H9 (cell line): Measurements from ENCODE around the gene SORCS2. TPM values are rescaled to one million over a fixed set of nuclear protein-coding genes. Genes with fewer than 3 reads are reported as not detected.

Source experiments
- DNase-seq: peaks from one replicate; pipeline ENCODE4 v3.0.0-alpha.2; 2017
- H2AFZ ChIP-seq: one replicate; pipeline ENCODE4 v1.6.1; 2013; ENCODE audit warnings: mild to moderate bottlenecking, low read length, control low read depth, moderate library complexity
- H2AK5ac ChIP-seq: 2 replicates; pipeline ENCODE4 v1.6.1; 2013; ENCODE audit warnings: low read length, control low read depth, mixed read lengths; ENCODE audit not compliant: insufficient read length
- H2BK120ac ChIP-seq: one replicate; pipeline ENCODE4 v1.6.1; 2013; ENCODE audit warnings: low read depth, mild to moderate bottlenecking, low read length, control low read depth, inconsistent platforms; ENCODE audit not compliant: poor library complexity, severe bottlenecking
- H2BK12ac ChIP-seq: 2 replicates; pipeline ENCODE4 v1.6.1; 2013; ENCODE audit warnings: low read length, control low read depth, mixed read lengths, low read depth; ENCODE audit not compliant: insufficient read length
- H2BK15ac ChIP-seq: 2 replicates; pipeline ENCODE4 v1.6.1; 2013; ENCODE audit warnings: low read depth, low read length, control low read depth
- H2BK20ac ChIP-seq: one replicate; pipeline ENCODE4 v1.6.1; 2013; ENCODE audit warnings: low read depth, mild to moderate bottlenecking, low read length, control low read depth, inconsistent platforms; ENCODE audit not compliant: poor library complexity, severe bottlenecking
- H2BK5ac ChIP-seq: 2 replicates; pipeline ENCODE4 v1.6.1; 2013; ENCODE audit warnings: low read length, control low read depth, mixed read lengths; ENCODE audit not compliant: insufficient read length
- H3K14ac ChIP-seq: 2 replicates; pipeline ENCODE4 v1.6.1; 2013; ENCODE audit warnings: low read length, control low read depth; ENCODE audit not compliant: insufficient read depth
- H3K18ac ChIP-seq: 2 replicates; pipeline ENCODE4 v1.6.1; 2013; ENCODE audit warnings: low read depth, mild to moderate bottlenecking, mixed read lengths, low read length, control low read depth; ENCODE audit not compliant: insufficient read length
- H3K23ac ChIP-seq: 2 replicates; pipeline ENCODE4 v1.6.1; 2013; ENCODE audit warnings: low read length, control low read depth, mixed read lengths, low read depth; ENCODE audit not compliant: insufficient read length
- H3K23me2 ChIP-seq: 2 replicates; pipeline ENCODE4 v1.6.1; 2013; ENCODE audit warnings: low read depth, mild to moderate bottlenecking, mixed read lengths, low read length, control low read depth; ENCODE audit not compliant: insufficient read length, poor library complexity, severe bottlenecking
- H3K27ac ChIP-seq: 2 replicates; pipeline ENCODE4 v1.5.1; 2013; ENCODE audit warnings: low read length, control low read depth, mixed read lengths, low read depth; ENCODE audit not compliant: insufficient read length
- H3K27me3 ChIP-seq: 2 replicates; pipeline ENCODE4 v1.6.1; 2013; ENCODE audit warnings: low read length, control low read depth, inconsistent platforms; ENCODE audit not compliant: insufficient read depth
- H3K4ac ChIP-seq: 2 replicates; pipeline ENCODE4 v1.6.1; 2013; ENCODE audit warnings: low read depth, mild to moderate bottlenecking, control low read depth, inconsistent platforms, low read length, moderate library complexity
- H3K4me1 ChIP-seq: 2 replicates; pipeline ENCODE4 v1.6.1; 2013; ENCODE audit warnings: low read length, control low read depth, inconsistent platforms; ENCODE audit not compliant: insufficient read depth
- H3K4me2 ChIP-seq: 2 replicates; pipeline ENCODE4 v1.6.1; 2013; ENCODE audit warnings: low read length, control low read depth, mixed read lengths; ENCODE audit not compliant: insufficient read length, insufficient read depth
- H3K56ac ChIP-seq: 2 replicates; pipeline ENCODE4 v1.6.1; 2013; ENCODE audit warnings: low read depth, mild to moderate bottlenecking, mixed read lengths, low read length, control low read depth; ENCODE audit not compliant: insufficient read length
- H3K79me1 ChIP-seq: 2 replicates; pipeline ENCODE4 v1.6.1; 2013; ENCODE audit warnings: low read depth, mild to moderate bottlenecking, moderate library complexity, low read length, control low read depth, inconsistent platforms; ENCODE audit not compliant: insufficient read depth, poor library complexity, severe bottlenecking
- H3K79me2 ChIP-seq: 2 replicates; pipeline ENCODE4 v1.6.1; 2013; ENCODE audit warnings: low read length, control low read depth, inconsistent platforms; ENCODE audit not compliant: insufficient read depth
- H3K9ac ChIP-seq: 2 replicates; pipeline ENCODE4 v1.6.1; 2013; ENCODE audit warnings: low read length, control low read depth, mixed read lengths; ENCODE audit not compliant: insufficient read length; ENCODE audit errors: extremely low read depth
- H3K9me3 ChIP-seq: one replicate; pipeline ENCODE4 v1.6.1; 2013; ENCODE audit warnings: low read depth, low read length, inconsistent platforms; ENCODE audit not compliant: control insufficient read depth
- H3T11ph ChIP-seq: one replicate; pipeline ENCODE4 v1.6.1; 2013; ENCODE audit warnings: mild to moderate bottlenecking, low read length, control low read depth, inconsistent platforms
- H4K20me1 ChIP-seq: one replicate; pipeline ENCODE4 v1.6.1; 2013; ENCODE audit not compliant: control insufficient read depth, insufficient read length, insufficient read depth
- H4K5ac ChIP-seq: 2 replicates; pipeline ENCODE4 v1.6.1; 2013; ENCODE audit warnings: low read depth, mild to moderate bottlenecking, mixed read lengths, low read length, control low read depth; ENCODE audit not compliant: insufficient read length
- H4K8ac ChIP-seq: replicated peaks from 2 replicates; pipeline ENCODE4 v1.6.1; 2013; ENCODE audit warnings: low read length, control low read depth, mixed read lengths, low read depth; ENCODE audit not compliant: insufficient read length
- H4K91ac ChIP-seq: 2 replicates; pipeline ENCODE4 v1.6.1; 2013; ENCODE audit warnings: low read depth, mild to moderate bottlenecking, moderate library complexity, mixed read lengths, low read length, control low read depth; ENCODE audit not compliant: insufficient read length
- H3K27ac Mint-ChIP-seq, 3 experiments: 2 replicates in 2 of 3; 3 replicates in 1 of 3; pipeline ENCODE4 v1.8.0; 2020 to 2021; ENCODE audit warnings: mixed read lengths in 3 of 3, mild to moderate bottlenecking in 1 of 3, moderate library complexity in 1 of 3
- H3K27me3 Mint-ChIP-seq: 2 replicates; pipeline ENCODE4 v1.8.0; 2021; ENCODE audit warnings: low read depth, mild to moderate bottlenecking, moderate library complexity, mixed read lengths
- H3K36me3 Mint-ChIP-seq, 3 experiments: 2 replicates in 2 of 3; 3 replicates in 1 of 3; pipeline ENCODE4 v1.8.0; 2020 to 2021; ENCODE audit warnings: low read depth in 3 of 3, mixed read lengths in 3 of 3; ENCODE audit not compliant: insufficient read depth in 1 of 3
- H3K4me1 Mint-ChIP-seq, 2 experiments: 2 replicates each; pipeline ENCODE4 v1.8.0; 2020; ENCODE audit warnings: mixed read lengths in 2 of 2
- H3K4me3 Mint-ChIP-seq, 2 experiments: 2 replicates in 1 of 2; 3 replicates in 1 of 2; pipeline ENCODE4 v1.8.0; 2020 to 2021; ENCODE audit warnings: mild to moderate bottlenecking in 2 of 2, mixed read lengths in 2 of 2, moderate library complexity in 1 of 2
- H3K9me3 Mint-ChIP-seq, 2 experiments: 2 replicates in 1 of 2; 3 replicates in 1 of 2; pipeline ENCODE4 v1.8.0; 2020; ENCODE audit warnings: mild to moderate bottlenecking in 2 of 2, mixed read lengths in 2 of 2, moderate library complexity in 1 of 2
- CTCF ChIP-seq: fragments of 200-600 bp; sonication (generic); conservative IDR thresholded peaks from 3 replicates; pipeline ENCODE4 v1.8.0; 2021; ENCODE audit warnings: antibody characterized with exemption, mild to moderate bottlenecking
- WGBS: extraction: QIAGEN DNeasy Blood & Tissue Kit; methylation state at CpG from one replicate; pipeline ENCODE4 v1.1.7; 2013; ENCODE audit warnings: missing lambda C conversion rate, low lambda C conversion rate, mixed read lengths; ENCODE audit not compliant: insufficient read length; ENCODE audit errors: extremely low coverage; 5-methylcytosine and 5-hydroxymethylcytosine counted together
- total RNA-seq: library from RNA; stranded (reverse); gene quantifications from 2 replicates; pipeline ENCODE4 v1.2.1, GENCODE V29; 2021

Gene SORCS2
- total RNA-seq, 1 experiment from 2014 or later = 0.57 TPM

GRCh38 chr4:7612311-7612897, 420.1 kb downstream of the SORCS2 start:
- H2BK20ac ChIP-seq = no peak overlapping the region
- no CpG with 5 or more reads among the region's 16 CpGs for WGBS
- H3K9me3 ChIP-seq = no peaks in the 10 kb centered on the region
- no peak overlapping the region for H2AK5ac ChIP-seq
- no peak overlapping the region for H3K4me2 ChIP-seq
- no peak overlapping the region for H2BK15ac ChIP-seq
- H3K4me1 Mint-ChIP-seq = peaks cover 3 to 8% of the 10 kb centered on the region in 2 experiments
- H3K14ac ChIP-seq = no peak overlapping the region
- no peaks in the 10 kb centered on the region for H3K23me2 ChIP-seq
- H3K4me3 Mint-ChIP-seq = no peak overlapping the region
- no peaks in the 10 kb centered on the region; the same call in 1 of the 2 replicates for H3K4me1 ChIP-seq
- H2BK12ac ChIP-seq = no peak overlapping the region
- H3K27ac ChIP-seq = no peak overlapping the region
- H4K8ac ChIP-seq = no peak overlapping the region
- no peaks in the 10 kb centered on the region for H3K79me2 ChIP-seq
- H3K27ac Mint-ChIP-seq = peak overlapping the region in 1 of 3 experiments; percentile 52; a peak in 1 of 7 replicates
- no peak overlapping the region for H2AFZ ChIP-seq
- TF ChIP-seq CTCF = no peak
- no peaks in the 10 kb centered on the region for H3K27me3 ChIP-seq
- peaks cover 0 to 2% of the 10 kb centered on the region in 2 experiments; a peak in 1 of 5 replicates for H3K9me3 Mint-ChIP-seq
- H2BK5ac ChIP-seq = no peak overlapping the region
- H3T11ph ChIP-seq = no peak overlapping the region
- no peak overlapping the region for H4K5ac ChIP-seq
- no peaks in the 10 kb centered on the region for H3K79me1 ChIP-seq
- no peak overlapping the region for H3K23ac ChIP-seq
- H4K91ac ChIP-seq = no peak overlapping the region
- no peak overlapping the region for H3K18ac ChIP-seq
- no peak overlapping the region for H3K56ac ChIP-seq
- H2BK120ac ChIP-seq = no peak overlapping the region
- H3K27me3 Mint-ChIP-seq = peaks cover 12% of the 10 kb centered on the region
- H3K4ac ChIP-seq = no peak overlapping the region
- no peak for DNase-seq
- H3K9ac ChIP-seq = no peak overlapping the region
- H3K36me3 Mint-ChIP-seq = no peaks in the 10 kb centered on the region
- no peaks in the 10 kb centered on the region for H4K20me1 ChIP-seq
